Mesothelial cell of epicardium (in vitro differentiated cells): ENCODE results near the gene BPI. TPM values are rescaled to one million over a fixed set of nuclear protein-coding genes. Genes with fewer than 3 reads are reported as not detected.

Experiments
- DNase-seq, 2 experiments: peaks; one replicate each; pipeline ENCODE4 v3.0.0; 2021; ENCODE audit warnings: low spot score in 2 of 2; ENCODE audit not compliant: unreplicated experiment in 2 of 2
- H3K27ac Mint-ChIP-seq: 2 replicates; pipeline ENCODE4 v1.8.0; 2021; ENCODE audit warnings: mixed read lengths
- H3K27me3 Mint-ChIP-seq: 2 replicates; pipeline ENCODE4 v1.8.0; 2021; ENCODE audit warnings: low read depth, mixed read lengths
- H3K36me3 Mint-ChIP-seq: 2 replicates; pipeline ENCODE4 v1.8.0; 2021; ENCODE audit warnings: mixed read lengths
- H3K4me1 Mint-ChIP-seq: 2 replicates; pipeline ENCODE4 v1.8.0; 2021; ENCODE audit warnings: mixed read lengths
- H3K4me3 Mint-ChIP-seq: 2 replicates; pipeline ENCODE4 v1.8.0; 2021; ENCODE audit warnings: mild to moderate bottlenecking, moderate library complexity, mixed read lengths
- H3K9me3 Mint-ChIP-seq: 2 replicates; pipeline ENCODE4 v1.8.0; 2021; ENCODE audit warnings: mixed read lengths
- total RNA-seq: library from RNA; stranded (reverse); gene quantifications from 3 replicates; pipeline ENCODE4 v1.2.1, GENCODE V29; 2021
- TF ChIP-seq, protein P1 (sequence below): fragments of 200-600 bp; sonication (generic); IDR thresholded peaks from one replicate; pipeline ENCODE4 v1.5.0; 2021; ENCODE audit warnings: antibody characterized with exemption; ENCODE audit not compliant: unreplicated experiment

BPI gene
- total RNA-seq, 1 donor from 2014 or later: not detected

DNA sequence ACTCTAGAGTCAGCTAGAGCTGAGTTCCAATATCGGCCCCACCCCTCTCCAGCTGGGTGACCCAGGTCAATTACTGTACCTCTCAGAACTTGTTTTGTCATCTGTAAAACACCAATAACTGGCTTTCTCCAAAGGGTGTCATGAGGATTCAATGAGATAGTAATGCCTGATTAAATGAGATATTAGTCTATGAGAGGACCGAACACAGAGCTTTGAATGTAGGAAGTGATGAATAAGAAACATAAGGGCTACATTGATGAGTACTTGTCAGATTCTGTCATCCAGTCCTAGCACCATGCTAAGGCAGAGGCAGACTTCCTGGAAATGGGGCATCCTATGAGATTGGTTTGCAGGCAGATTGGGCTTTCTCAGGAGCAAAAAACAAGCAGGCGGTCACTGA, 20.2 kb downstream of the BPI start:
- H3K27me3 Mint-ChIP-seq: peaks cover 51% of the 10 kb centered on the region
- H3K27ac Mint-ChIP-seq: no peak overlapping the region
- TF ChIP-seq, protein P1, sequence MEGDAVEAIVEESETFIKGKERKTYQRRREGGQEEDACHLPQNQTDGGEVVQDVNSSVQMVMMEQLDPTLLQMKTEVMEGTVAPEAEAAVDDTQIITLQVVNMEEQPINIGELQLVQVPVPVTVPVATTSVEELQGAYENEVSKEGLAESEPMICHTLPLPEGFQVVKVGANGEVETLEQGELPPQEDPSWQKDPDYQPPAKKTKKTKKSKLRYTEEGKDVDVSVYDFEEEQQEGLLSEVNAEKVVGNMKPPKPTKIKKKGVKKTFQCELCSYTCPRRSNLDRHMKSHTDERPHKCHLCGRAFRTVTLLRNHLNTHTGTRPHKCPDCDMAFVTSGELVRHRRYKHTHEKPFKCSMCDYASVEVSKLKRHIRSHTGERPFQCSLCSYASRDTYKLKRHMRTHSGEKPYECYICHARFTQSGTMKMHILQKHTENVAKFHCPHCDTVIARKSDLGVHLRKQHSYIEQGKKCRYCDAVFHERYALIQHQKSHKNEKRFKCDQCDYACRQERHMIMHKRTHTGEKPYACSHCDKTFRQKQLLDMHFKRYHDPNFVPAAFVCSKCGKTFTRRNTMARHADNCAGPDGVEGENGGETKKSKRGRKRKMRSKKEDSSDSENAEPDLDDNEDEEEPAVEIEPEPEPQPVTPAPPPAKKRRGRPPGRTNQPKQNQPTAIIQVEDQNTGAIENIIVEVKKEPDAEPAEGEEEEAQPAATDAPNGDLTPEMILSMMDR: no peak
- H3K9me3 Mint-ChIP-seq: no peaks in the 10 kb centered on the region
- no peak overlapping the region for H3K4me3 Mint-ChIP-seq
- no peaks in the 10 kb centered on the region for H3K36me3 Mint-ChIP-seq
- H3K4me1 Mint-ChIP-seq: no peaks in the 10 kb centered on the region
- DNase-seq: no peak

DNA sequence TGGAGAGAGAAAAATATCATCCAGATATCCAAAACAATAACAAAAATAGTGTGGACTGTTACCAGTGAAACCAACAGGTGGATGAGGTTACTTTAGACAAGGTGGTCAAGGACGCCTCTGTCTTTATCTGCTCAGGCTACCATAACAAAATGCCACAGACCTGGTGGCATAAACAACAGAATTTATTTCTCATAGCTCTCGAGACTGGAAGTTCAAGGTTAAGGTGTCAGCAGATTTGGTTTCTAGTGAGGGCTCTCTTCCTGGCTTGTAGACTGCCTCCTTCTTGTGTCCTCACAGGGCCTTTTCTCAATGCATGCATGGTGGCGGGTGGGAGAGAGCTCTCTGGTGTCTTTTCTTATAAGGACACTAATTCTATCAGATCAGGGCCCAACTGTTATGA, 21.2 kb downstream of the BPI start:
- Mint-ChIP-seq H3K27ac (no peak overlapping the region), H3K4me3 (no peak overlapping the region), H3K9me3 (no peaks in the 10 kb centered on the region), H3K4me1 (no peaks in the 10 kb centered on the region), H3K27me3 (peaks cover 43% of the 10 kb centered on the region), H3K36me3 (no peaks in the 10 kb centered on the region)
- TF ChIP-seq, protein P1: no peak
- DNase-seq: no peak

- H3K27me3 Mint-ChIP-seq: peaks cover 38% of the 10 kb centered on the region
- H3K9me3 Mint-ChIP-seq: no peaks in the 10 kb centered on the region
- H3K4me1 Mint-ChIP-seq: no peaks in the 10 kb centered on the region
- TF ChIP-seq, protein P1: no peak
- DNase-seq: no peak
- H3K27ac Mint-ChIP-seq: no peak overlapping the region
- no peaks in the 10 kb centered on the region for H3K36me3 Mint-ChIP-seq
- no peak overlapping the region for H3K4me3 Mint-ChIP-seq
Observed at GRCh38 chr20:38325905-38326304, 21.9 kb downstream of the BPI start.

DNA sequence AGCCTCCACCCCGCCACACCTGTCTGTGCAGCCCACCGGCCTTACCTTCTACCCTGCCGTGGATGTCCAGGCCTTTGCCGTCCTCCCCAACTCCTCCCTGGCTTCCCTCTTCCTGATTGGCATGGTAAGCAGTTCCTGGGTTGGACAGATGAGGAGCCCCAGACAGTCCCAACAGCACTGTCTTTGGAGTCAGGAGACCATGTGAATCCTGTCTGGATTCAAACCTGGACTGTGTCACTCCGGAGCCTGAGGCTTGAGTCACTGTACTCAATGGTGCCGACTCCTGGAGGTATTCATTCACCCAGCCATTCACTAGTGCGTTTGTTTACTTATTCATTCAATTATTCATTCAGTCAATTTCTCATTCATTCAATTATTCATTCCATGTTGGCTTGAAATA, 22.4 kb downstream of the BPI start:
- Mint-ChIP-seq H3K36me3 (no peaks in the 10 kb centered on the region), H3K9me3 (no peaks in the 10 kb centered on the region), H3K27ac (no peak overlapping the region), H3K4me1 (no peaks in the 10 kb centered on the region), H3K27me3 (peaks cover 37% of the 10 kb centered on the region), H3K4me3 (no peak overlapping the region)
- TF ChIP-seq, protein P1: no peak
- no peak for DNase-seq

DNA sequence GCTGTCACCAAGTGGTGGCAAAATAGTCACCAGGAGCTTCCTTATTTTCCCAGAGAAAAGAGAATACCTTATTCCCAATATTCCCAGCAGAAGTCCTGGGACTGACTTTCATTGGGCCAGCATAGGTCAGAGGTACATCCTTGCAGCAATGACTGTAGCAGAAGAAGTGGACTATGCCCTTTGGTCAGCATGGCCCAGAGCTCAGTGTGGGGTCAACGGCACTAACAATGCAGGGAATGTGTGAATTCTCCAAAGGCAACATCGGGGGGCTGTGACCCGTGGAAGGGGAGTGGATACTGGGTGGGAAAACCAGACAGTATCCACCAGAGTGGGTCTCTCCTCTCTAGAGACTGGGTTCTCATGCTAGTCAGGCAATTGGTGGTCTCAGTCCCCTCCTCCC, 26.7 kb downstream of the BPI start:
- H3K27ac Mint-ChIP-seq: no peak overlapping the region
- H3K36me3 Mint-ChIP-seq: no peaks in the 10 kb centered on the region
- no peaks in the 10 kb centered on the region for H3K9me3 Mint-ChIP-seq
- H3K4me3 Mint-ChIP-seq: no peak overlapping the region
- DNase-seq: no peak
- no peaks in the 10 kb centered on the region for H3K4me1 Mint-ChIP-seq
- peaks cover 26% of the 10 kb centered on the region for H3K27me3 Mint-ChIP-seq
- TF ChIP-seq, protein P1: no peak

GRCh38 chr20:38331245-38331644, 27.3 kb downstream of the BPI start:
- DNase-seq: no peak
- no peak overlapping the region for H3K27ac Mint-ChIP-seq
- H3K9me3 Mint-ChIP-seq: no peaks in the 10 kb centered on the region
- no peaks in the 10 kb centered on the region for H3K4me1 Mint-ChIP-seq
- no peak overlapping the region for H3K4me3 Mint-ChIP-seq
- H3K36me3 Mint-ChIP-seq: no peaks in the 10 kb centered on the region
- TF ChIP-seq, protein P1: no peak
- peaks cover 25% of the 10 kb centered on the region for H3K27me3 Mint-ChIP-seq
